ENCODE measurements around the gene PIP5KL1. TPM values are rescaled to one million over a fixed set of nuclear protein-coding genes. Genes with fewer than 3 reads are reported as not detected.
A peak's percentile ranks its signal among the peaks of the same experiment; 100 is the strongest.

The PIP5KL1 gene
- polyA plus RNA-seq, 1 donor (not counting 4 experiments of a cell fraction or from before 2014, with no cell fraction given), result 4.4 TPM

- Histone ChIP-seq H3K4me2 (ENCODE audit: control insufficient read depth, extremely low read depth, insufficient read depth, low read depth, low read length) (no peak overlapping the region), H2AFZ (ENCODE audit: control insufficient read depth, low read length) (no peak overlapping the region), H3K36me3 (ENCODE audit: control insufficient read depth in 2 of 2, extremely low read depth in 1 of 2, insufficient read depth in 2 of 2, low read length in 2 of 2) (peaks cover 8 to 10% of the 10 kb centered on the region in 2 experiments), H3K4me3 (ENCODE audit: control insufficient read depth in 2 of 3, extremely low read depth in 1 of 3, insufficient read depth in 2 of 3, low read depth in 1 of 3, low read length in 3 of 3) (no peak overlapping the region), H3K9ac (ENCODE audit: control insufficient read depth, extremely low read depth, insufficient read depth, low read length) (no peak overlapping the region), H3K27ac (ENCODE audit: control insufficient read depth, insufficient read depth, low read length) (no peak overlapping the region), H3K9me3 (ENCODE audit: control insufficient read depth, low read depth, low read length) (no peaks in the 10 kb centered on the region), H4K20me1 (ENCODE audit: control insufficient read depth, extremely low read depth, insufficient read depth, low read length) (peaks cover 9% of the 10 kb centered on the region), H3K79me2 (ENCODE audit: control insufficient read depth, insufficient read depth, low read length) (peaks cover 20% of the 10 kb centered on the region), H3K9me1 (ENCODE audit: control insufficient read depth, extremely low read depth, insufficient read depth, low read length) (no peaks in the 10 kb centered on the region), H3K4me1 (ENCODE audit: control insufficient read depth, extremely low read depth, insufficient read depth, low read length) (peaks cover 21% of the 10 kb centered on the region), H3K27me3 (ENCODE audit: control insufficient read depth, extremely low read depth, insufficient read depth, low read length) (no peaks in the 10 kb centered on the region)
- no peak for DNase-seq (ENCODE audit: low read depth, low spot score)
- no peak for FAIRE-seq
- dilution Hi-C loops (cut with MboI; ENCODE audit: extremely low pct_ligation_motif_present, low sequenced_read_pairs), result loop anchor here (25.0 kb wide), 1 partner anchor 122 kb away; the partner anchor contains the start of genes NAIF1 and SLC25A25
- no peak for TF ChIP-seq EZH2 (IDR thresholded peaks at IDR 0.05; ENCODE audit: low read length)
- TF ChIP-seq CTCF (optimal IDR thresholded peaks at IDR 0.05 in 1 of 3, IDR thresholded peaks at IDR 0.05 in 1 of 3, conservative IDR thresholded peaks at IDR 0.05 in 1 of 3; ENCODE audit: extremely low read depth in 1 of 3, insufficient read depth in 2 of 3, low read length in 3 of 3), result no peak
Measured at GRCh38 chr9:127940593-127940992, 10.0 kb upstream of the PIP5KL1 start.

GRCh38 chr9:127938298-127938690, 7.7 kb upstream of the PIP5KL1 start:
- Histone ChIP-seq H3K4me3 (ENCODE audit: control insufficient read depth in 2 of 3, extremely low read depth in 1 of 3, insufficient read depth in 2 of 3, low read depth in 1 of 3, low read length in 3 of 3) (peak overlapping the region in 1 of 3 experiments; percentile 78), H3K27me3 (ENCODE audit: control insufficient read depth, extremely low read depth, insufficient read depth, low read length) (no peaks in the 10 kb centered on the region), H3K9ac (ENCODE audit: control insufficient read depth, extremely low read depth, insufficient read depth, low read length) (peak overlapping the region; percentile 44), H3K27ac (ENCODE audit: control insufficient read depth, insufficient read depth, low read length) (no peak overlapping the region), H3K36me3 (ENCODE audit: control insufficient read depth in 2 of 2, extremely low read depth in 1 of 2, insufficient read depth in 2 of 2, low read length in 2 of 2) (peaks cover 9 to 13% of the 10 kb centered on the region in 2 experiments), H4K20me1 (ENCODE audit: control insufficient read depth, extremely low read depth, insufficient read depth, low read length) (peaks cover 8% of the 10 kb centered on the region), H2AFZ (ENCODE audit: control insufficient read depth, low read length) (peak overlapping the region; percentile 70), H3K79me2 (ENCODE audit: control insufficient read depth, insufficient read depth, low read length) (peaks cover 33% of the 10 kb centered on the region), H3K4me1 (ENCODE audit: control insufficient read depth, extremely low read depth, insufficient read depth, low read length) (peaks cover 22% of the 10 kb centered on the region), H3K9me1 (ENCODE audit: control insufficient read depth, extremely low read depth, insufficient read depth, low read length) (no peaks in the 10 kb centered on the region), H3K4me2 (ENCODE audit: control insufficient read depth, extremely low read depth, insufficient read depth, low read depth, low read length) (peak overlapping the region; percentile 73), H3K9me3 (ENCODE audit: control insufficient read depth, low read depth, low read length) (no peaks in the 10 kb centered on the region)
- dilution Hi-C loops (cut with MboI; ENCODE audit: extremely low pct_ligation_motif_present, low sequenced_read_pairs), result loop anchor here (25.0 kb wide), 1 partner anchor 124 kb away; the partner anchor contains the start of genes NAIF1 and SLC25A25
- no peak for TF ChIP-seq CTCF (optimal IDR thresholded peaks at IDR 0.05 in 1 of 3, IDR thresholded peaks at IDR 0.05 in 1 of 3, conservative IDR thresholded peaks at IDR 0.05 in 1 of 3; ENCODE audit: extremely low read depth in 1 of 3, insufficient read depth in 2 of 3, low read length in 3 of 3)
- TF ChIP-seq EZH2 (IDR thresholded peaks at IDR 0.05; ENCODE audit: low read length), result no peak
- DNase-seq (ENCODE audit: low read depth, low spot score) (no peak), FAIRE-seq (no peak)

Measured in keratinocyte (primary cell).